HepG2 (cell line): ENCODE measurements around the gene MTHFD2L.

Experiments
- CTCF ChIP-seq: sonication (generic); formaldehyde crosslinking; IDR thresholded peaks from 2 replicates; pipeline ENCODE4 v1.5.0; 2020; ENCODE audit warnings: mild to moderate bottlenecking, missing genetic modification reagents, moderate library complexity
- HMG20B ChIP-seq: conservative IDR thresholded peaks from 2 replicates; pipeline ENCODE4 v1.6.1; 2016; ENCODE audit warnings: missing genetic modification reagents, missing compliant biosample characterization
- NPAS2 ChIP-seq: sonication (generic); formaldehyde crosslinking; IDR thresholded peaks from 2 replicates; pipeline ENCODE4 v1.8.0; 2022; ENCODE audit warnings: mild to moderate bottlenecking, missing genetic modification reagents, borderline replicate concordance
- NR1H2 ChIP-seq: sonication (generic); formaldehyde crosslinking; IDR thresholded peaks from 2 replicates; pipeline ENCODE4 v1.8.1; 2022; ENCODE audit warnings: low read depth, missing genetic modification reagents, borderline replicate concordance
- SMAD3 ChIP-seq: sonication (generic); formaldehyde crosslinking; IDR thresholded peaks from 2 replicates; pipeline ENCODE4 v1.4.0; 2020; ENCODE audit warnings: missing genetic modification reagents
- TCF7 ChIP-seq: sonication (generic); IDR thresholded peaks from 2 replicates; pipeline ENCODE4 v1.6.1; 2016; ENCODE audit warnings: antibody characterized with exemption, low read depth
- ZC3H4 ChIP-seq: sonication (generic); formaldehyde crosslinking; IDR thresholded peaks from 2 replicates; pipeline ENCODE4 v1.4.0; 2020; ENCODE audit warnings: missing genetic modification reagents, borderline replicate concordance
- TF ChIP-seq, protein P1 (sequence below): sonication (generic); formaldehyde crosslinking; conservative IDR thresholded peaks from 2 replicates; pipeline ENCODE4 v1.4.0; 2020; ENCODE audit warnings: missing genetic modification reagents
- TF ChIP-seq, protein P2 (sequence below), 2 experiments: sonication (generic) in 1 of 2; formaldehyde crosslinking in 1 of 2; IDR thresholded peaks; 2 replicates each; pipeline versions ENCODE4 v1.4.0 to v1.6.1; 2018 to 2020; ENCODE audit warnings: missing genetic modification reagents in 2 of 2, borderline replicate concordance in 1 of 2, low read depth in 1 of 2, mild to moderate bottlenecking in 1 of 2, missing biosample characterization in 1 of 2

GRCh38 chr4:74292111-74292870, 134.4 kb downstream of the MTHFD2L start:
- TF ChIP-seq CTCF (CRISPR knock-in tag): no peak
- no peak for TF ChIP-seq NPAS2 (CRISPR knock-in tag)
- TF ChIP-seq, protein P1, sequence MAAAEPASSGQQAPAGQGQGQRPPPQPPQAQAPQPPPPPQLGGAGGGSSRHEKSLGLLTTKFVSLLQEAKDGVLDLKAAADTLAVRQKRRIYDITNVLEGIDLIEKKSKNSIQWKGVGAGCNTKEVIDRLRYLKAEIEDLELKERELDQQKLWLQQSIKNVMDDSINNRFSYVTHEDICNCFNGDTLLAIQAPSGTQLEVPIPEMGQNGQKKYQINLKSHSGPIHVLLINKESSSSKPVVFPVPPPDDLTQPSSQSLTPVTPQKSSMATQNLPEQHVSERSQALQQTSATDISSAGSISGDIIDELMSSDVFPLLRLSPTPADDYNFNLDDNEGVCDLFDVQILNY (CRISPR knock-in tag): no peak
- TF ChIP-seq ZC3H4: no peak
- TF ChIP-seq SMAD3 (CRISPR knock-in tag): no peak
- no peak for TF ChIP-seq HMG20B
- TF ChIP-seq NR1H2: no peak
- TF ChIP-seq, protein P2, sequence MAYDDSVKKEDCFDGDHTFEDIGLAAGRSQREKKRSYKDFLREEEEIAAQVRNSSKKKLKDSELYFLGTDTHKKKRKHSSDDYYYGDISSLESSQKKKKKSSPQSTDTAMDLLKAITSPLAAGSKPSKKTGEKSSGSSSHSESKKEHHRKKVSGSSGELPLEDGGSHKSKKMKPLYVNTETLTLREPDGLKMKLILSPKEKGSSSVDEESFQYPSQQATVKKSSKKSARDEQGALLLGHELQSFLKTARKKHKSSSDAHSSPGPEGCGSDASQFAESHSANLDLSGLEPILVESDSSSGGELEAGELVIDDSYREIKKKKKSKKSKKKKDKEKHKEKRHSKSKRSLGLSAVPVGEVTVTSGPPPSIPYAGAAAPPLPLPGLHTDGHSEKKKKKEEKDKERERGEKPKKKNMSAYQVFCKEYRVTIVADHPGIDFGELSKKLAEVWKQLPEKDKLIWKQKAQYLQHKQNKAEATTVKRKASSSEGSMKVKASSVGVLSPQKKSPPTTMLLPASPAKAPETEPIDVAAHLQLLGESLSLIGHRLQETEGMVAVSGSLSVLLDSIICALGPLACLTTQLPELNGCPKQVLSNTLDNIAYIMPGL (CRISPR knock-in tag; IDR thresholded peaks at IDR 0.05; ENCODE audit: borderline replicate concordance in 1 of 2, low read depth in 1 of 2): no peak
- TF ChIP-seq TCF7: no peak
